Subcutaneous preadipocyte (primary cell): Measurements from ENCODE around the gene YWHAG. TPM values are rescaled to one million over a fixed set of nuclear protein-coding genes. Genes with fewer than 3 reads are reported as not detected.

Experiments used
- total RNA-seq: library from RNA; depleted of rRNA; stranded (reverse); fragments of >200 nt; gene quantifications from 2 replicates; pipeline ENCODE4 v1.2.3, GENCODE V29; 2012

YWHAG gene
- 78.6 and 108 TPM in 2 replicates for total RNA-seq

DNA sequence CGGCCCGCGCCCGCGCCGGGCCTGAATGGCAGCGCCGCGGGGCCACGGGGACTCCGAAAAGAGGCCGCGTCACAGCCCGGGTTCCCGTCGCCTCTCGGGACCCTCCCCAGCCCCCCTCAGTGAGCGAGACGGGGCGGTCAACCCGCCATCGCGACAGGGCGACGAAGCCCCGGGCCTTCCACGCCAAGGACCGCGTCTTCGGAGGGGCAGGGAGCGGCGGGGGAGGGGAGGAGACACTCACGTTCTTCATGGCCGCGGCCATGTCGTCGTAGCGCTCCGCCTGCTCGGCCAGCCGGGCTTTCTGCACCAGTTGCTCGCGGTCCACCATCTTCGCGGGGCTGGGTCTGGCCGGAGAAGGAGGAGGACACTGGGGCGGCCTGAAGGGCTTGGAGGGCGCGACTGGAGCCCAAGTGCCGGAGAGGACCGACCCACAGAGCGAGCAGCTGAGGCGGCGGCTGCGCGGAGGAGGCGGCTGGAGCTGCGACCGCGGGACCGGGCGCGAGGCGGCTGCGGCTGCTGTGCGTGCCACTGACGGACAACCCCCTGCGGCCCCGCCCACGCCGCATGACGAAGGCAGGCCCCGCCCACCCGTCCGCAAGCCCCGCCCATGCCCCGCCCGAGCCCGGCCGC lies at the start of gene YWHAG:
TSS of gene YWHAG (minus strand) at position 511 of the 630 bp plus-strand sequence. CDS start at position 328, 183 bp downstream.

DNA sequence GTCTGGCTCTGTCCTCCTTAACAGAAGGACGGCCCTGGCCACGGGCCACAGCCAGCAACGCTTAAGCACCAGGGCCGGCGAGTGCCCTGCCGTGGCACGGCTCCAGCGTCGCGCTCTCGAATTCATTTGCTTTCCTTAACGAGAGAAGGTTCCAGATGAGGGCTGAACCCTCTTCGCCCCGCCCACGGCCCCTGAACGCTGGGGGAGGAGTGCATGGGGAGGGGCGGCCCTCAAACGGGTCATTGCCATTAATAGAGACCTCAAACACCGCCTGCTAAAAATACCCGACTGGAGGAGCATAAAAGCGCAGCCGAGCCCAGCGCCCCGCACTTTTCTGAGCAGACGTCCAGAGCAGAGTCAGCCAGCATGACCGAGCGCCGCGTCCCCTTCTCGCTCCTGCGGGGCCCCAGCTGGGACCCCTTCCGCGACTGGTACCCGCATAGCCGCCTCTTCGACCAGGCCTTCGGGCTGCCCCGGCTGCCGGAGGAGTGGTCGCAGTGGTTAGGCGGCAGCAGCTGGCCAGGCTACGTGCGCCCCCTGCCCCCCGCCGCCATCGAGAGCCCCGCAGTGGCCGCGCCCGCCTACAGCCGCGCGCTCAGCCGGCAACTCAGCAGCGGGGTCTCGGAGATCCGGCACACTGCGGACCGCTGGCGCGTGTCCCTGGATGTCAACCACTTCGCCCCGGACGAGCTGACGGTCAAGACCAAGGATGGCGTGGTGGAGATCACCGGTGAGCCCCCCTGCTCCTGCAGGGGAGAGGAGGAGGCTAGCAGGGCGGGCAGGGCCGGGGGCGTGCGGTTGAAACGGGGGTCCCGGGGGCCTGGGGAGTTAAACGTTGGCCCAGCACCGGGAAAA lies 56.2 kb downstream of the YWHAG start, which contains the start of gene HSPB1:
TSS of gene HSPB1 (plus strand) at position 327 of the 855 bp plus-strand sequence. CDS start at position 367, 40 bp downstream.

Other genes starting within 250 kb of the YWHAG start
- gene SRRM3, start 157.1 kb downstream of the YWHAG start, total RNA-seq: 0.98 and 1.1 TPM in 2 replicates
- 51.2 and 75.3 TPM in 2 replicates for gene HSPB1, start 56.3 kb downstream of the YWHAG start, total RNA-seq
- gene SSC4D, start 50.7 kb upstream of the YWHAG start, total RNA-seq: 0.39 and 1.1 TPM in 2 replicates
- gene ZP3, start 66.0 kb upstream of the YWHAG start, total RNA-seq: 1.4 and 1.8 TPM in 2 replicates
- gene DTX2, start 102.7 kb upstream of the YWHAG start, total RNA-seq: 9.6 and 11.1 TPM in 2 replicates
- 0.39 TPM in 1 of 2 replicates, not detected in the other for gene UPK3B, start 151.6 kb upstream of the YWHAG start, total RNA-seq
- gene SPDYE16, start 184.3 kb upstream of the YWHAG start, total RNA-seq: under 0.01 TPM in 1 of 2 replicates, not detected in the other